Stimulated activated CD8-positive, alpha-beta memory T cell treated with anti-CD3 and anti-CD28 coated beads, Interleukin-15, amount 100 ng/mL, for 4 hours (primary cell): ENCODE data around the gene RNF224.
"Not testable (repeated sequence)": the region's sequence is repeated elsewhere in the genome, so short reads cannot be mapped to it uniquely, and the experiment has no call there.

Experiments used
- DNase-seq, 2 donors: peaks; one replicate each; pipeline ENCODE4 v3.0.0-alpha.2; 2020; ENCODE audit warnings: low read depth in 2 of 2

The RNF224 gene

GRCh38 chr9:137228506-137228967 is 1.2 kb downstream of the RNF224 start:
- DNase-seq: no peak

GRCh38 chr9:137228968-137229896 is 1.9 kb downstream of the RNF224 start:
- no peak for DNase-seq

DNA sequence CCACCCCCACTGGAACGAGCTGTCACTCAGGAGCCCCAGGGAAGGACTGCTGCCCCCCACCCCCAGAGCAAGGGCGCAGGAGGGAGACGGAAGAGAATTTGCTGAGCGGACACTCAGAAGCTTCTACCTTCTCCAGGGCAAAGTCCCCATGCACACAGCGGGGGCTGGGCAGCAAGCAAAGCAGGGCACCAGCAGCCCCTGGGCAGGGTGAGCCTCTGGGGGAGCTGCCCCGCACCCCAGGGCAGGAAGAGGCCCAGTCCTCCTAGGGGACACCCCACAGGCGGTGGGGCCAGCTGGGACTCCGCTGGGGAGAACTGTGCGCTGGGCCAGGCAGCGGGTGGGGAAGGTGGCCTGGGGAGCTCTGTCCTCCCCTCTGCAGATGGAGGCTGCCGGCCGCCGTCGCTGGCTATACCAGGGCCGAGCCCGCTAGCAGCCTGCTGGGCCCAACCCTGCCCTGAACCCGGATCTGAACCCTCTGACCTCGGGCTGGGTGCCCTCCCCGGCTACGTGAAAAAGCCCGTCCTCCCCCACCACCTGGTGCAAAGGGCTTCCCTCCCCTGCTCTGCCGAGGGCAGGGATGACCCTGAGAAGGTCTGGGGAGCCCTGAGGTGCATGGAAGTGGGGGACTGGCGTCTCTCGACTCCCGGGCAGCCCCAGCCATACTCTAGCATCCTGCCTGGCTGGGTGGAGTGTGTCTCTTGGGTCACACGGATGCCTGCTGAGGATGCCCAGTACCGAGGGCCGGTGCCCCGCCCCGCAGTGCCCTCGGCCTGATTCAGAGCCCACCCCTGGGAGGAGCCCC is 2.8 kb downstream of the RNF224 start:
- no peak for DNase-seq

GRCh38 chr9:137230705-137231371 is 3.5 kb downstream of the RNF224 start, which contains the start of gene SLC34A3:
SLC34A3 (plus strand) TSS chr9:137230901; CDS start chr9:137231703, 802 bp downstream.
- DNase-seq: no peak

- no peak for DNase-seq
Observed at GRCh38 chr9:137231372-137232039, 4.2 kb downstream of the RNF224 start.

DNA sequence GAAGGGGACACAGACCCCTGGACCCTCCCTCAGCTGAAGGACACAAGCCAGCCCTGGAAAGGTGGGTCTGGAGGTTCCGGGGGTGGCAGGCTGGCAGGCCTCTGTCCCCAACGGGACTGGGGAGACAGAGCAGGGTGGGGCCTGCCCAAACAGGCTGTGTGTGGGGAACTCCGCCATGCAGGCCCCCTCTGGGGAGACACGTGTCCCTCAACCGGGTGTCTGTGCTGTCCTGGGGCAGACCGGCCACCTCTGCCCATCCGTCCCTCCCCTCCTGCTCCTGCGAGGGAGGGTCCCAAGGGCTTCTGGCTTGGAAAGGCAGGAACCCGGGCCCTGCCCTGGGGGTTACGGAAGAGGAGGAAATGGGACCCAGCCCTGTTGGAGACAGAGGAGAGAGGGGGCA is 4.8 kb downstream of the RNF224 start:
- no peak for DNase-seq

- DNase-seq: no peak
Observed at GRCh38 chr9:137232510-137232909, 5.2 kb downstream of the RNF224 start.

DNA sequence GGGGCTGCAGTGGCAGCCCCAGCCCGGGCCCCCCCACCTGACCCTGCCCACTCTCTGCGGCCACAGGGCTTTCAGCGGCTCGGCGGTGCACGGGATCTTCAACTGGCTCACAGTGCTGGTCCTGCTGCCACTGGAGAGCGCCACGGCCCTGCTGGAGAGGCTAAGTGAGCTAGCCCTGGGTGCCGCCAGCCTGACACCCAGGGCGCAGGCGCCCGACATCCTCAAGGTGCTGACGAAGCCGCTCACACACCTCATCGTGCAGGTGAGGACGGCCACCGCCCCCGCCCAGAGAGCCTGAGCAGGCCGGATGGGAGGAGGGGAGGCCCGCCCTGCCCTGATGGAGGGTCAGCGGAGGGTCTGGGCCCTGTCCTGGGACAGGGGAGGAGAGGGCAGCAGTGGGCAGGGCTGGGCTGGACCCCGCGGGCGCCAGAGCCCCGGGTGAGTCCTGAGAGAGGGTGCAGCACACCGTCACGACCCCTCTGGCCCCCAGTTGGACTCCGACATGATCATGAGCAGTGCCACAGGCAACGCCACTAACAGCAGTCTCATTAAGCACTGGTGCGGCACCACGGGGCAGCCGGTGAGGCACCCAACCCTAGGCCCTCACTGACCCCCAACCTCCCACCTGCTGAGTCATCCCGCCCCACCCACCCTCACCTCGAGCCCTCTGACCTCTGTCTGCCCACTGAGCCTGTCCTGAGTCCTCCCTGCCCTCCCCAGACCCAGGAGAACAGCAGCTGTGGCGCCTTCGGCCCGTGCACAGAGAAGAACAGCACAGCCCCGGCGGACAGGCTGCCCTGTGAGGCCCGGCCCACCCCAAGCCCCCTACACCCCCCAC is 6.1 kb downstream of the RNF224 start:
- no peak for DNase-seq

DNA sequence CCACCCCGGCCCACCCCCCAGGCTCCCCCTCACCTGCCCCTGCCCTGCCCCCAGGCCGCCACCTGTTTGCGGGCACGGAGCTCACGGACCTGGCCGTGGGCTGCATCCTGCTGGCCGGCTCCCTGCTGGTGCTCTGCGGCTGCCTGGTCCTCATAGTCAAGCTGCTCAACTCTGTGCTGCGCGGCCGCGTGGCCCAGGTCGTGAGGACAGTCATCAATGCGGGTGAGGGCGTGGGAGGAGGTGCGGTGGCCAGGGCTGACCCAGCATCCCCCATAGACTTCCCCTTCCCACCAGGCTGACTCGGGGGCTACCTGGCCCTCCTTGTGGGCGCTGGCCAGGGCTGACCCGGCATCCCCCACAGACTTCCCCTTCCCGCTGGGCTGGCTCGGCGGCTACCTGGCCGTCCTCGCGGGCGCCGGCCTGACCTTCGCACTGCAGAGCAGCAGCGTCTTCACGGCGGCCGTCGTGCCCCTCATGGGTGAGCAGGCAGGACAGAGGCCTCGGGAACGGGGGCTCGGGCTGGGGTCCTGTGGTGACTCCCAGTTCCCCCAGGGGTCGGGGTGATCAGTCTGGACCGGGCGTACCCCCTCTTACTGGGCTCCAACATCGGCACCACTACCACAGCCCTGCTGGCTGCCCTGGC is 6.9 kb downstream of the RNF224 start:
- DNase-seq: no peak

GRCh38 chr9:137234758-137235423 is 7.6 kb downstream of the RNF224 start:
- no peak for DNase-seq

GRCh38 chr9:137235424-137236237 is 8.3 kb downstream of the RNF224 start:
- DNase-seq: no peak

GRCh38 chr9:137236238-137236935 is 9.1 kb downstream of the RNF224 start:
- peak; percentile 74 to 80 for DNase-seq

DNA sequence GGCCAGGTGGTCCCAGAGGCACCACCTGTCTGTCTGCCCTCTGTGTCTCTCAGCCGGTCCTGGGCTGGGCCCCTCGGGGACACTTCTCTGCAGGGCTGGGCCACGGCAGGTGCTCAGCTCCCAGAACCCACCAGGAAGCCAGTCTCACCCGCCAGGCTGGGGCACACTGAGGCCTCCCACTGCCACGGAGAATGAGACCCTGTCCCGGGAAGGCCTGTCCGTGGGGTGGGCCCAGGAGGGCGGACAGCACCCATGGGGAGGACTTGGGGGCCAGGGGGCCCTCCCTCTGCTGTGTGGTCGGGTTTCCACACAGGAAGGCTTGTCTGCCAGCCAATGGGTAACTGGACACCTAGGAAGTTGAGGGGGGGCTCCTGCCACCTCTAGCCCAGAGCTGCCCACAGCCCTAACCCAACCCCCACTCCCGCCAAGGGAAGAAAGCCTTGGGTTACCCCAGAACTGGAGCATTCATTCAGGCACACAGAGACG is 9.7 kb downstream of the RNF224 start:
- DNase-seq: no peak

DNA sequence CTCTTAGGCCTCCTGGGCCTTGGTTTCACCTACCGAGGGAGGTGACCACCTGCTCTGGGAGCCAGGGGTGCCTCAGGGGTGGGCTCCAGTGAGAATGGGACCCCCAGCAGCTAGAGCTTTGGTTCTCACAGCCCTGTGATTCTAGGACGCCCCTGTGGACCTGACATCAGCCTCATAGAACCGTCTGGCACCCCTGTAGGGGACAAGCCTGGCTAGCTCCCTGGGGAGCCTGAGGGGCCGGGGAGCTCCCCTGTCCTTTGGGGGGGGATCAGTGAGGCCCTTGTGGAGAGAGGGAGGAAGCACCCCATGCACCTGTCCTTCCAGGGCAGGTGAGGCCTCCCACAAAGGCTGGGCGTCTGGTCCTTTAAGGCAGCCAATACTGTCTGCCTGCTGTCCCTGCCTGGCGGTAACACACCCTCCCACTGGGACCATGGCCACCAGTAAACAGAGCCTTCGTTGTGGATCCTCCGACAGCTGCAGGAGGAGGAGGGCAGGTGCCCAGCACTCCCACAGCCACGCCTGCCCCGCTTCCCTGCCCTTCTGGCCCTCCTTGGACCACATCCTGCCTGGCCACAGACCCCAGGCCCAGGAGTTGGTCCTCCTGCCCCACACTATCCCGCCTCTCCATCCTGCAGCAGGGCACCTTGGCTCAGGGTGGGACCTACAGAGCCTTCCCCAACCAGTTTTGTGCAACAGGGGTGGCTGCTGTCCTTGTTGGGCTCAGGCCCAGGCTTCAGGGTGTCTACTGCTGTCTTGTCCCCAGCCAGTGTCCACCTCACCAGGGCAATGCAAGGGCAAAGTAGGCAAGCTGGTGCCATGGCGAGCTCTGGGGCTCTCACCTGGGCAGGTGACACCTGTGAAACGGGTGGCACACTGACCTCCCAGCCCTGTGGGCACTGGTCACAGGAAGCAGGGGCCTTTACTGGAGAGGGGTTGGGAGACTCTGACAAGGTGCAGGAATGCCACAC is 10.7 kb downstream of the RNF224 start:
- no peak for DNase-seq

DNA sequence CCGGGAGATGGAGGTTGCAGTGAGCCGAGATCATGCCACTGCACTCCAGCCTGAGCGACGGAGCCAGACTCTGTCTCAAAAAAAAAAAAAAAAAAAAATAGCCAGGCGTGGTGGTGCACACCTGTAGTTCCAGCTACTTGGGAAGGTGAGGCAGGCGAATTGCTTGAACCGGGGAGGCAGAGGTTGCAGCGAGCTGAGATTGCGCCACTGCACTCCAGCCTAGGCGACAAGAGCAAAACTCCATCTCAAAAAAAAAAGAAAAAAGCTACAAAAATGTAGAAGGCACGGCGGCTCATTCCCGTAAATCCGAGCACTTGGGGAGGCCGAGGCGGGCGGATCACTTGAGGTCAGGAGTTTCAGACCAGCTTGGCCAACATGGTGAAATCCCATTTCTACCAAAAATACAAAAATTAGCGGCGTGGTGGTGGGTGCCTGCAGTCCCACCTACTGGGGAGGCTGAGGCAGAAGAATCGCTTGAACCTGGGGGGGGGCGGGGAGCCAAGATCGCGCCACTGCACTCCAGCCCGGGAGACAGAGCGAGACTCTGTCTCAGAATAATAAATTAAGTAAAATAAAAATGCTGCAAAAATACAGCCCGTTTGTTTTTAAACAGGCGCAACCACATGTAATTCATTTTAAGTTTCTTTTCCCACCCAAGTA is 12.4 kb downstream of the RNF224 start:
- DNase-seq: not testable (repeated sequence)

DNA sequence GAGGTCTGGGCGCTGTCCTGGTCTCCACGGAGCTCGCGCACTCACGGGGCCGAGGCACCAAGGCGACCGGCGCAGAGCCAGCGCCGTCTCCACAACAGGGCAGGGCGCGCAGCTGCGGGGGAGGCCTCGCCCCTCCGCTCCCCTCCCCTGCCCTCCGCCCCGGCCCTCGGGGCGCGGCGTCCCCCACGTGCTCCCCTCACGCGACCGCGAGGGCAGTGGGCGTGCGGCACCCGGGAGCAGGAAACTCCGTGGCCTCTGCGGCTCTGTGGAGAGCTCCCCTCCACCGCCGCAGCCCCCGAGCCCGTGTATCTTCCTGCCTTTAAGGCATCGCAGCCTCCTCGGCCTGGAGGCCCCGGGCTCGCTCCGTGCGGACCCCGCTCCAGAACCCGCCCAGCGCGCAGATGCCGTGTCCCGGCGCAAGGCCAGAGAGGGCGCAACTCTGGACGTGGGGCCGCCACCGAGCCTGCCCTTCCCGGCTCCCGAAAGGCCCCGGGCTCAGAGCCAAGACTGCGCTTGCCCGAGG is 13.1 kb downstream of the RNF224 start:
- peak; percentile 58 to 67 for DNase-seq
